Measurements from ENCODE around the gene ORC4. TPM values are rescaled to one million over a fixed set of nuclear protein-coding genes. Genes with fewer than 3 reads are reported as not detected.
"Not testable (repeated sequence)": the region's sequence is repeated elsewhere in the genome, so short reads cannot be mapped to it uniquely, and the experiment has no call there.

Gene ORC4
- total RNA-seq, 1 donor = 22.4 TPM

DNA sequence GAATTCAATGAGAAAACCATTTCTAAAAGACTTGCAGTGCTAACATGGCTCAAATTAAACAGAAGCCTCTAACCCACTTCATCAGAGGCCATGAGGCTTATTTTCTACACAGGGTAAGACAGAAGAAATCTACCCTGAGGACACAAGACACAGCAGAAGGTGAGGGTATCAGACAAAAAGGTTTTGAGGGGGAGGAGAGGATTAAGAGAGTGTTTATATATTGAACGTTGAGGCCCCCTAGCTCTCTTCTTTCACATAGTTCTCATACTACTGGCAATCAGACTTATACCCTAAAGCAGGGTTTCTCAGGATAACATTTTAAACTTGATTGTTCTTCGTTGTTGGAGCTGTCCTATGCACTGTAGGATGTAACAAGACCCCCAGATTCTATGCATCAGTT lies 21.4 kb downstream of the ORC4 start:
- Histone ChIP-seq H4K20me1 (ENCODE audit: insufficient read depth, low read length) (peaks cover 3% of the 10 kb centered on the region), H3K9me3 (ENCODE audit: low read depth, low read length) (no peaks in the 10 kb centered on the region), H3K4me3 (ENCODE audit: insufficient read depth, low read length) (no peak overlapping the region), H3K4me1 (ENCODE audit: insufficient read depth, low read length) (no peaks in the 10 kb centered on the region), H3K27me3 (ENCODE audit: insufficient read depth, low read length) (no peaks in the 10 kb centered on the region), H3K27ac (ENCODE audit: low read depth, low read length) (no peak overlapping the region), H3K79me2 (ENCODE audit: insufficient read depth, low read length) (peaks cover 59% of the 10 kb centered on the region), H2AFZ (ENCODE audit: low read length) (no peak overlapping the region), H3K36me3 (ENCODE audit: insufficient read depth, low read length) (no peaks in the 10 kb centered on the region), H3K4me2 (ENCODE audit: insufficient read depth, low read length) (no peak overlapping the region)
- TF ChIP-seq, protein P1, sequence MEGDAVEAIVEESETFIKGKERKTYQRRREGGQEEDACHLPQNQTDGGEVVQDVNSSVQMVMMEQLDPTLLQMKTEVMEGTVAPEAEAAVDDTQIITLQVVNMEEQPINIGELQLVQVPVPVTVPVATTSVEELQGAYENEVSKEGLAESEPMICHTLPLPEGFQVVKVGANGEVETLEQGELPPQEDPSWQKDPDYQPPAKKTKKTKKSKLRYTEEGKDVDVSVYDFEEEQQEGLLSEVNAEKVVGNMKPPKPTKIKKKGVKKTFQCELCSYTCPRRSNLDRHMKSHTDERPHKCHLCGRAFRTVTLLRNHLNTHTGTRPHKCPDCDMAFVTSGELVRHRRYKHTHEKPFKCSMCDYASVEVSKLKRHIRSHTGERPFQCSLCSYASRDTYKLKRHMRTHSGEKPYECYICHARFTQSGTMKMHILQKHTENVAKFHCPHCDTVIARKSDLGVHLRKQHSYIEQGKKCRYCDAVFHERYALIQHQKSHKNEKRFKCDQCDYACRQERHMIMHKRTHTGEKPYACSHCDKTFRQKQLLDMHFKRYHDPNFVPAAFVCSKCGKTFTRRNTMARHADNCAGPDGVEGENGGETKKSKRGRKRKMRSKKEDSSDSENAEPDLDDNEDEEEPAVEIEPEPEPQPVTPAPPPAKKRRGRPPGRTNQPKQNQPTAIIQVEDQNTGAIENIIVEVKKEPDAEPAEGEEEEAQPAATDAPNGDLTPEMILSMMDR (IDR thresholded peaks at IDR 0.05; ENCODE audit: extremely low read depth, low read depth, low read length) = no peak
- no peak for DNase-seq (ENCODE audit: insufficient read length, low spot score, missing footprints)

DNA sequence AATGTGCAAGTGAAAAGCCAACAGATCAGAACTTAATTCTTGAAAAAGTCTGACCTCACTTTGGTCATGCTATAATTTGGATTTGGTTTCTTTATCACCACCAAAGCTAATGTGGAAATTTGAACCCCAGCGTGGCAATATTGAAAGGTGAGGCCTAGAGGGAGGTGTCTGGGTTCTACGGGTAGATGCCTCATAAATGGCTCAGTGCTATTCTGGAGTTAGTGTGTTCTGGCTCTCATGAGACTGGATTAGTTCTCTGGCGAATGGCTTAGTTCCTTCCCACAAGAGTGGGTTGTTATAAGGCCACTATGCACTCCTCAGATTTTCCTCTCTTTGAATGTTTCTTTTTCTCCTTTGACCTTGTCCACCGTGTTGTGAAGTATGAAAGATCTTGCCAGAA lies 22.3 kb downstream of the ORC4 start:
- no peak for DNase-seq (ENCODE audit: insufficient read length, low spot score, missing footprints)
- Histone ChIP-seq H3K27me3 (ENCODE audit: insufficient read depth, low read length) (no peaks in the 10 kb centered on the region), H2AFZ (ENCODE audit: low read length) (no peak overlapping the region), H4K20me1 (ENCODE audit: insufficient read depth, low read length) (peaks cover 8% of the 10 kb centered on the region), H3K4me1 (ENCODE audit: insufficient read depth, low read length) (no peaks in the 10 kb centered on the region), H3K79me2 (ENCODE audit: insufficient read depth, low read length) (peaks cover 60% of the 10 kb centered on the region), H3K27ac (ENCODE audit: low read depth, low read length) (no peak overlapping the region), H3K36me3 (ENCODE audit: insufficient read depth, low read length) (no peaks in the 10 kb centered on the region), H3K9me3 (ENCODE audit: low read depth, low read length) (no peaks in the 10 kb centered on the region), H3K4me3 (ENCODE audit: insufficient read depth, low read length) (no peak overlapping the region), H3K4me2 (ENCODE audit: insufficient read depth, low read length) (no peak overlapping the region)
- TF ChIP-seq, protein P1 (IDR thresholded peaks at IDR 0.05; ENCODE audit: extremely low read depth, low read depth, low read length) = no peak

DNA sequence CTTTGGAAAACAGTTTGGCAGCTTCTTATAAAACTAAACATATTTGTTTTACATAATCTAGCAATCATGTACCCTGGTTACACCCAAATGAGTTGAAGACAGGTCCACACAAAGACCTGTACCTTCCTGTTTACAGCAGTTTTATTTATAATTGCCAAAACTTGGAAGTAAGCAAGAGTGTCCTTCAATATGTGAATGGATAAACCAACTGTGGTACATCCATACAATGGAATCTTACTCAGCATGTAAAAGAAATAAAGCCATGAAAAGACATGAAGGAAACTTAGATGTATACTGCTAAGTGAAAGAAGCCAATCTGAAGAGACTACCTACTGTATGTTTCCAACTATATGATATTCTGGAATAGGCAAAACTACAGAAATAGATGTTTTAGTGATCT lies 23.7 kb downstream of the ORC4 start:
- H3K27me3 ChIP-seq (ENCODE audit: insufficient read depth, low read length) = no peaks in the 10 kb centered on the region
- peaks cover 8% of the 10 kb centered on the region for H4K20me1 ChIP-seq (ENCODE audit: insufficient read depth, low read length)
- TF ChIP-seq, protein P1 (IDR thresholded peaks at IDR 0.05; ENCODE audit: extremely low read depth, low read depth, low read length) = no peak
- H3K4me2 ChIP-seq (ENCODE audit: insufficient read depth, low read length) = no peak overlapping the region
- H3K79me2 ChIP-seq (ENCODE audit: insufficient read depth, low read length) = peaks cover 70% of the 10 kb centered on the region
- H3K4me1 ChIP-seq (ENCODE audit: insufficient read depth, low read length) = no peaks in the 10 kb centered on the region
- no peak for DNase-seq (ENCODE audit: insufficient read length, low spot score, missing footprints)
- H3K4me3 ChIP-seq (ENCODE audit: insufficient read depth, low read length) = no peak overlapping the region
- H3K27ac ChIP-seq (ENCODE audit: low read depth, low read length) = no peak overlapping the region
- no peak overlapping the region for H2AFZ ChIP-seq (ENCODE audit: low read length)
- no peaks in the 10 kb centered on the region for H3K9me3 ChIP-seq (ENCODE audit: low read depth, low read length)
- no peaks in the 10 kb centered on the region for H3K36me3 ChIP-seq (ENCODE audit: insufficient read depth, low read length)

DNA sequence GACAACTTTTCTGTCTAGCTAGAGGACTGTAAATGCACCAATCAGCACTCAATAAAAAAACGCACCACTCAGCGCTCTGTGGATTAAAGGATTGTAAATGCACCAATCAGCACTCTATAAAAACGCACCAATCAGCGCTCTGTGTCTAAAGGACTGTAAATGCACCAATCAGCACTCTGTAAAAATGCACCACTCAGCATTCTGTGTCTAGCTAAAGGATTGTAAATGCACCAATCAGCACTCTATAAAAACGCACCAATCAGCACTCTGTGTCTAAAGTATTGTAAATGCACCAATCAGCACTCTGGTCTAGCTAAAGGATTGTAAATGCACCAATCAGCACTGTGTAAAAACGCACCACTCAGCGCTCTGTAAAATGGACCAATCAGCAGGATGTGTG lies 25.6 kb downstream of the ORC4 start:
- H3K36me3 ChIP-seq (ENCODE audit: insufficient read depth, low read length); H3K9me3 ChIP-seq (ENCODE audit: low read depth, low read length); H3K4me2 ChIP-seq (ENCODE audit: insufficient read depth, low read length); H3K27ac ChIP-seq (ENCODE audit: low read depth, low read length); H3K27me3 ChIP-seq (ENCODE audit: insufficient read depth, low read length); DNase-seq (ENCODE audit: insufficient read length, low spot score, missing footprints); H3K4me3 ChIP-seq (ENCODE audit: insufficient read depth, low read length); H4K20me1 ChIP-seq (ENCODE audit: insufficient read depth, low read length); H2AFZ ChIP-seq (ENCODE audit: low read length); H3K4me1 ChIP-seq (ENCODE audit: insufficient read depth, low read length): not testable (repeated sequence)
- H3K79me2 ChIP-seq (ENCODE audit: insufficient read depth, low read length) = peaks cover 60% of the 10 kb centered on the region
